ENCODE results near the gene CCDC63. TPM values are rescaled to one million over a fixed set of nuclear protein-coding genes. Genes with fewer than 3 reads are reported as not detected.
"Not testable (repeated sequence)": the region's sequence is repeated elsewhere in the genome, so short reads cannot be mapped to it uniquely, and the experiment has no call there.

Gene CCDC63
- total and polyA plus RNA-seq, 3 donors from 2014 or later: 9.0 to 42.4 (median 12.4) TPM

DNA sequence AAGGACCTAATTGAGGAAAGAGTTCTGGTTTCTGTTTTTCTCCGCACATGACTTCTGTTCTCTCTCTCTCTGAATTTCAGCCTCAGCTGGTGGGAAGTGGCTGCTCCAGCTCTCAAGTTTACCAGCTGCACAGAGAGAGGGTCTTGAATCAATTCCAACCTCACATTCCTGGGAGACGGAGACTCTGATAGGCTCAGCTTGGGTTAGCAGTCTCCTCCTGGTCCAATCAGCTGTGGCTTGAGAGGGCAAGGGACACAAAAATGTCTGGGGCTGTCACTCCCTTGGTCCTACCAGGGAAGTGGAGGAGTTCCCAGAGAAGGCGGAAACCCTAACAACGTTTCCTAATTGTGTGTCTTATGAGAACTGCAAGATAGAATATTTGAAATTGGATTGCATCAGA lies 7.0 kb downstream of the CCDC63 start:
- WGBS, 2 donors: 54 to 59% methylated on average over 4 of the region's 4 CpGs
- no peak overlapping the region for H3K27ac ChIP-seq
- H3K4me1 ChIP-seq: no peaks in the 10 kb centered on the region
- intact Hi-C loops (cut with DNase I; ENCODE audit: low total_unique reads): no loop called here
- no peaks in the 10 kb centered on the region for H3K9me3 ChIP-seq
- no peak for DNase-seq
- no peak for TF ChIP-seq POLR2A (IDR thresholded peaks at IDR 0.05)
- TF ChIP-seq, protein P1, sequence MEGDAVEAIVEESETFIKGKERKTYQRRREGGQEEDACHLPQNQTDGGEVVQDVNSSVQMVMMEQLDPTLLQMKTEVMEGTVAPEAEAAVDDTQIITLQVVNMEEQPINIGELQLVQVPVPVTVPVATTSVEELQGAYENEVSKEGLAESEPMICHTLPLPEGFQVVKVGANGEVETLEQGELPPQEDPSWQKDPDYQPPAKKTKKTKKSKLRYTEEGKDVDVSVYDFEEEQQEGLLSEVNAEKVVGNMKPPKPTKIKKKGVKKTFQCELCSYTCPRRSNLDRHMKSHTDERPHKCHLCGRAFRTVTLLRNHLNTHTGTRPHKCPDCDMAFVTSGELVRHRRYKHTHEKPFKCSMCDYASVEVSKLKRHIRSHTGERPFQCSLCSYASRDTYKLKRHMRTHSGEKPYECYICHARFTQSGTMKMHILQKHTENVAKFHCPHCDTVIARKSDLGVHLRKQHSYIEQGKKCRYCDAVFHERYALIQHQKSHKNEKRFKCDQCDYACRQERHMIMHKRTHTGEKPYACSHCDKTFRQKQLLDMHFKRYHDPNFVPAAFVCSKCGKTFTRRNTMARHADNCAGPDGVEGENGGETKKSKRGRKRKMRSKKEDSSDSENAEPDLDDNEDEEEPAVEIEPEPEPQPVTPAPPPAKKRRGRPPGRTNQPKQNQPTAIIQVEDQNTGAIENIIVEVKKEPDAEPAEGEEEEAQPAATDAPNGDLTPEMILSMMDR (IDR thresholded peaks at IDR 0.05): no peak
- no peaks in the 10 kb centered on the region for H3K36me3 ChIP-seq (ENCODE audit: low read depth, missing control alignments)
- H3K4me3 ChIP-seq: no peak overlapping the region
- H3K27me3 ChIP-seq: no peaks in the 10 kb centered on the region

DNA sequence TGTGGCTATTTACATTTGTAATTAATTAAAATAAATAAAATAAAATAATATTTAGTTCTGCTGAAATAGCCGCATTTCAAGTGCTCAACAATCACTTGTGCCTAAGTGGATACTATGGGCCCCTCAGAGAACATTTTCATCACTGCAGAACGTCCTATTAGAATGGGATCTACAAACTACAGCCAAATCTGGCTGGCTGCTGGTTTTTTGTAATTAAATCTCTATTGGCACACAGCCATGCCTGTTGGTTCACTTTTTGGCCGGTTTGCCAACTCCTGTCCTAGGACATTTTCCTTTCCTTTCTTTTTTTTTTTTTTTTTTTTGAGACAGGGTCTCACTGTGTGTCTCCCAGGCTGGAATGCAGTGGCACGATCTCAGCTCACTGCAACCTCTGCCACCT lies 9.8 kb downstream of the CCDC63 start:
- no peak for TF ChIP-seq POLR2A (IDR thresholded peaks at IDR 0.05)
- TF ChIP-seq, protein P1 (IDR thresholded peaks at IDR 0.05): no peak
- H3K4me1 ChIP-seq: no peaks in the 10 kb centered on the region

DNA sequence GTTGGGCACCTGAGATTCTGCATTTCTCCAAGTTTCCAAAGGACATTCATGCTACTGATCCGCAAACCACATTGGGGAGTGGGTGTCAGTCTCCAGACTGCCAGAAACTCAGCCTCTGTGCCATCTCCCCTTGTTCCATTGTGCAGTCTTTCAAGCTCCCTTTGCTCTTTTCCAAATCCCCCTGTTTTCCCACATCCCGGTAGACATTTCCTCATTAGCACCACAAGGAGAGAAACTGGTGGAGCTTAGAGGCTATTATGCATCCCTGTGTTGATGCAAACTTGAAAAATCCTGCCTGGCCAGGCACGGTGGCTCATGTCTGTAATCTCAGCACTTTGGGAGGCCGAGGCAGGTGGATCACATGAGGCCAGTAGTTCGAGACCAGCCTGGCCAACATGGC lies 10.7 kb downstream of the CCDC63 start:
- H3K27ac ChIP-seq: no peak overlapping the region
- no peaks in the 10 kb centered on the region for H3K9me3 ChIP-seq
- H3K4me3 ChIP-seq: no peak overlapping the region
- no peaks in the 10 kb centered on the region for H3K36me3 ChIP-seq (ENCODE audit: low read depth, missing control alignments)
- 76 to 85% methylated on average over 5 of the region's 5 CpGs for WGBS, 2 donors
- no peak for DNase-seq
- H3K4me1 ChIP-seq: no peaks in the 10 kb centered on the region
- H3K27me3 ChIP-seq: no peaks in the 10 kb centered on the region
- TF ChIP-seq POLR2A (IDR thresholded peaks at IDR 0.05): no peak
- TF ChIP-seq, protein P1 (IDR thresholded peaks at IDR 0.05): no peak
- intact Hi-C loops (cut with DNase I; ENCODE audit: low total_unique reads): no loop called here

More for the DNA sequence above, 9.8 kb downstream of the CCDC63 start:
- H3K9me3 ChIP-seq: no peaks in the 10 kb centered on the region
- H3K27ac ChIP-seq: no peak overlapping the region
- intact Hi-C loops (cut with DNase I; ENCODE audit: low total_unique reads): no loop called here
- no peak overlapping the region for H3K4me3 ChIP-seq
- WGBS, 2 donors: 81 to 84% methylated on average over 4 of the region's 4 CpGs
- no peaks in the 10 kb centered on the region for H3K27me3 ChIP-seq
- no peak for DNase-seq
- H3K36me3 ChIP-seq (ENCODE audit: low read depth, missing control alignments): no peaks in the 10 kb centered on the region

DNA sequence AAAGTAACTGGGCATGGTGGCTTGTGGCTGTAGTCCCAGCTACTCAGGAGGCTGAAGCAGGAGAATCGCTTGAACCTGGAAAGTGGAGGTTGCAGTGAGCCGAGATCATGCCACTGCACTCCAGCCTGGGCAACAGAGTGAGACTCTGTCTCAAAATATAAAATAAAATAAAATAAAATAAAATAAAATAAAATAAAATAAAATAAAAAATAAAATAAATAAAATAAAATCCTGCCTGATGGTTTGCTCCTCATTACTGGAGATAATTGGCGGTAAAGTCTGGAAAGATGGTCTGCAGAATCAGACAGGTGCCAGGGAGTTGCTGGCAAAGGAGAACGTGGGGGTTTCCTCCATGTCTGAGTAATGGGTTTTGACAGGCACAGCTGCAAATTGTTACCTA lies 11.2 kb downstream of the CCDC63 start:
- intact Hi-C loops (cut with DNase I; ENCODE audit: low total_unique reads); DNase-seq; H3K27ac ChIP-seq; H3K4me1 ChIP-seq; H3K36me3 ChIP-seq (ENCODE audit: low read depth, missing control alignments); H3K27me3 ChIP-seq; H3K9me3 ChIP-seq; H3K4me3 ChIP-seq: not testable (repeated sequence)
- WGBS, 2 donors: 93 to 95% methylated on average over 4 of the region's 4 CpGs

DNA sequence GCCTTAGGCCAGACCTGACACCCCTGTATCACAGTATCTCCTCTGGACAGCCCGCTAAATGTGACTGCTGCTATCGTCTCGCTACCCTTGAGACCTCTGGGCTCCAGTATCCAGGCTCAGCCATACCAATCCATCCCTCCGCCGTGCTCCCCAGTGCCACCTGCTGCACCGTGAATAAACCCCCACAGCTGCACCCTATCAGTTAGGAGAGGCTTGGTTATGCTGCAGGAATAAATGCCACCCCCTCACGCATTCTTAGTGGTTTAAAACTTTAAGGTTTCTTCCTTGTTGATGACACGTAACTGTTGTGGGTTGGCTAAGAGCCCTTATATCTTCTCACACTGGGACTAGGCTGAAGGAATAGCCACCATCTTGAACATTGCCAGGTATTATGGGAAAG lies 12.1 kb downstream of the CCDC63 start:
- Histone ChIP-seq H3K4me1 (no peaks in the 10 kb centered on the region), H3K9me3 (no peaks in the 10 kb centered on the region), H3K36me3 (ENCODE audit: low read depth, missing control alignments) (no peaks in the 10 kb centered on the region), H3K27ac (no peak overlapping the region), H3K27me3 (no peaks in the 10 kb centered on the region), H3K4me3 (no peak overlapping the region)
- TF ChIP-seq POLR2A (IDR thresholded peaks at IDR 0.05): no peak
- TF ChIP-seq, protein P1 (IDR thresholded peaks at IDR 0.05): no peak
- intact Hi-C loops (cut with DNase I; ENCODE audit: low total_unique reads): no loop called here
- 80 to 96% methylated on average over 2 to 8 of the region's 8 CpGs for WGBS, 2 donors
- DNase-seq: no peak
